BE2C (cell line): ENCODE results near the gene DYNLRB1.
"Not testable (repeated sequence)": the region's sequence is repeated elsewhere in the genome, so short reads cannot be mapped to it uniquely, and the experiment has no call there.

Experiments
- DNase-seq: peaks from one replicate; pipeline ENCODE4 v3.0.0-alpha.2; 2020
- H3K27me3 ChIP-seq: fragments of 250-450 bp; sonication (Bioruptor Pico); 2 replicates; pipeline ENCODE4 v1.5.1; 2020; ENCODE audit warnings: mild to moderate bottlenecking
- H3K36me3 ChIP-seq: fragments of 250-450 bp; sonication (Bioruptor Pico); 2 replicates; pipeline ENCODE4 v1.5.1; 2020; ENCODE audit warnings: mild to moderate bottlenecking
- H3K4me1 ChIP-seq: fragments of 250-450 bp; sonication (Bioruptor Pico); 2 replicates; pipeline ENCODE4 v1.5.1; 2020
- H3K4me3 ChIP-seq: 2 replicates; pipeline ENCODE4 v1.5.1; 2011; ENCODE audit warnings: low read depth, low read length
- H3K9me3 ChIP-seq: fragments of 250-450 bp; sonication (Bioruptor Pico); 2 replicates; pipeline ENCODE4 v1.5.1; 2020
- TF ChIP-seq, protein P1 (sequence below): IDR thresholded peaks from 2 replicates; pipeline ENCODE4 v1.5.1; 2012; ENCODE audit warnings: mild to moderate bottlenecking, low read depth, low read length

The DYNLRB1 gene

DNA sequence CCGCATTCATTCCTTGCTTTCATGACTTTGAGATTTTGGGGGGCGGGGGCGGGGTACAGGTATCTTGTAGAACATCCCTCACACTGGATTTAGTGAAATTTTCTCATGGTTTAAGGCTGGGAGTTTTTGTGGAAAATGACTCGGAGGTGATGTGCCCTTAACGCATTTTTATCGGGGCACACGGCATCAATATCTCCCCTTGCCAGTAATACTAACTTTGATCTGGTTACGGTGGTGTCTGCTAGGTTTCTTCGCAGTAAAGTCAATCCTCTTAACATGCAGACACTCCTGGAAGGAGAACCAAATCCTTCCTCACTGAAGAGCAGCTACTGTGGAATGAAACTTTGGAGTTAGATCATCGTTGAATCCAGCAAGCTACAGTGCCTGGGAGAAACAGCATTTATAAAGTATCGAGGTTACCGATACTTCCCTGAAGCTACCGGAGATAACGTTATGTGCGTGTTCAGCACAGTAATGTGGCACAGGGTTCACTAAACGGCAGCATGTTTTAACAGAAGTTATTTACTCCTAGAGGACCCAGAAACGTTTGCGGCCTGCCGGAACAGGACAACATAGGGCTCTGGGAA, 1.2 kb upstream of the DYNLRB1 start:
- DNase-seq: no peak
- H3K4me1 ChIP-seq: no peaks in the 10 kb centered on the region; the same call in 1 of the 2 replicates
- TF ChIP-seq, protein P1, sequence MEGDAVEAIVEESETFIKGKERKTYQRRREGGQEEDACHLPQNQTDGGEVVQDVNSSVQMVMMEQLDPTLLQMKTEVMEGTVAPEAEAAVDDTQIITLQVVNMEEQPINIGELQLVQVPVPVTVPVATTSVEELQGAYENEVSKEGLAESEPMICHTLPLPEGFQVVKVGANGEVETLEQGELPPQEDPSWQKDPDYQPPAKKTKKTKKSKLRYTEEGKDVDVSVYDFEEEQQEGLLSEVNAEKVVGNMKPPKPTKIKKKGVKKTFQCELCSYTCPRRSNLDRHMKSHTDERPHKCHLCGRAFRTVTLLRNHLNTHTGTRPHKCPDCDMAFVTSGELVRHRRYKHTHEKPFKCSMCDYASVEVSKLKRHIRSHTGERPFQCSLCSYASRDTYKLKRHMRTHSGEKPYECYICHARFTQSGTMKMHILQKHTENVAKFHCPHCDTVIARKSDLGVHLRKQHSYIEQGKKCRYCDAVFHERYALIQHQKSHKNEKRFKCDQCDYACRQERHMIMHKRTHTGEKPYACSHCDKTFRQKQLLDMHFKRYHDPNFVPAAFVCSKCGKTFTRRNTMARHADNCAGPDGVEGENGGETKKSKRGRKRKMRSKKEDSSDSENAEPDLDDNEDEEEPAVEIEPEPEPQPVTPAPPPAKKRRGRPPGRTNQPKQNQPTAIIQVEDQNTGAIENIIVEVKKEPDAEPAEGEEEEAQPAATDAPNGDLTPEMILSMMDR: no peak
- peak overlapping the region; percentile 94 for H3K4me3 ChIP-seq
- peaks cover 20% of the 10 kb centered on the region; the same call in 1 of the 2 replicates for H3K36me3 ChIP-seq
- no peaks in the 10 kb centered on the region for H3K27me3 ChIP-seq
- H3K9me3 ChIP-seq: no peaks in the 10 kb centered on the region

DNA sequence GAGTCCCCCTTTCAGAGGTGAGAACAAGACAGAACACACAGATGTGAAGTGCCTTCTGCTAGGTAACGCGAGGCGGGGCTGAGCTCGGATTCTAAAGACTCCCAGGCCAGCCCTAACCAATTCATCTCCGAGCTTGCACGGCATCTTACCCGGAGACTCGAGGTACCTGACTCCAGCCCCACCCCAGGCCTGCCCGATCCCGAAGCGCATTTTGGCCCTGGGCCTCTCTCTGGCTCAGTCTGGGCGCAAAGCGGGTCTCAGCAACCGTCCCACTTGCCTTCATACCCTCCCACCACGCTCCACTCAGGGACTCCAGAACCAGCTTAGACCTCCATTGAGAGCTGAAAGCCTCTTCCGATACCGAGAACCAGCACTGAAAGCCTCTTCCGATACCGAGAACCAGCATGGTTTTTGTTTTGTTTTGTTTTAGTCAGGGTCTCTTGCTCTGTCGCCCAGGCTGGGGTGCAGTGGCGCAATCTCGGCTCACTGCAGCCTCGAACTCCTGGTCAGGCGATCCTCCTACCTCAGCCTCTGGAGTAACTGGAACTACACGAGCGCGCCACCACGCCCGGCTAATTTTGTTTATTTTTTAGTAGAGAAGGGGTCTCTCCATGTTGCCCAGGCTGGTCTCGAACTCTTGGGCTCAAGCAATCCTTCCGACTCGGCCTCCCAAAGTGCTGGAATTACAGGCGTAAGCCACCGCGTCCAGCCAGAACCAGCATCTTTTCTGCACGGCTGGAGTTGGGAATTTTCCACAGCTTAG, 557 bp upstream of the DYNLRB1 start:
- peak overlapping the region; percentile 94 for H3K4me3 ChIP-seq
- peak; percentile 31 for DNase-seq
- no peaks in the 10 kb centered on the region for H3K9me3 ChIP-seq
- peaks cover 17% of the 10 kb centered on the region; the same call in 1 of the 2 replicates for H3K36me3 ChIP-seq
- H3K27me3 ChIP-seq: no peaks in the 10 kb centered on the region
- H3K4me1 ChIP-seq: no peaks in the 10 kb centered on the region; the same call in 1 of the 2 replicates
- TF ChIP-seq, protein P1: no peak

DNA sequence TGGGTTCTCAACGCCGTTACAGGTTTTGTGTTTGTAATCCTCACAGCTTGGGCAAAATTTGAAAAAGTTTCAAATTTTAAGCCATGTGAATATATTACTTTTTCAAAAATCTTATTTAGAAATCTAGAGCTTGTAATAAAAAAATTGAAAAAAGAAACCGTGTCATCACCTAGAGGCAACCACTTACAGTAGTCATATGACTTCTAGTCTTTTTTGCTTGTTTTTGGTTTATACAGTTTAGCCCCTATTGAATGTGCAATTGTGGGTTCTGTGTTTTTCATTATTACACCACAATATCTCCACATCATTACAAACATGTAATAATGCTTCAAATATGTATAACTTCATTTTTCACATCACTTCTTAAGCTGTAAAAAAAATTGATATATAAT, 888 bp downstream of the DYNLRB1 start:
- no peaks in the 10 kb centered on the region for H3K9me3 ChIP-seq
- H3K4me3 ChIP-seq: peak overlapping the region; percentile 94
- peaks cover 10% of the 10 kb centered on the region; the same call in 1 of the 2 replicates for H3K36me3 ChIP-seq
- no peak for DNase-seq
- H3K27me3 ChIP-seq: no peaks in the 10 kb centered on the region
- TF ChIP-seq, protein P1: no peak
- H3K4me1 ChIP-seq: no peaks in the 10 kb centered on the region; the same call in 1 of the 2 replicates

DNA sequence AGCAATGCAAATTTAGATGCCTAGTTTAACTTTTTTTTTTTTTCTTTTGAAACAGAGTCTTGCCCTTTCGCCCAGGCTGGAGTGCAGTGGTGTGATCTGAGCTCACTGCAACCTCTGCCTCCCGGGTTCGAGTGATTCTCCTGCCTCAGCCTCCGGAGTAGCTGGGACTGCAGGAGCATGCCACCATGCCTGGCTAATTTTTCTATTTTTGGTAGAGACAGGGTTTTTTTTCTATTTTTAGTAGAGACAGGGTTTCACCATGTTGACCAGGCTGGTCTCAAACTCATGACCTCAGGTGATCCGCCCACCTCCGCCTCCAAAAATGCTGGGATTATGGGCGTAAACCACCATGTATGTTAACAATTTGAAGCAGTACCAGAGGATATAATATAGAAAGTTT, 2.6 kb downstream of the DYNLRB1 start:
- not testable (repeated sequence) for H3K27me3 ChIP-seq, H3K4me1 ChIP-seq, H3K9me3 ChIP-seq, H3K4me3 ChIP-seq, H3K36me3 ChIP-seq, DNase-seq

DNA sequence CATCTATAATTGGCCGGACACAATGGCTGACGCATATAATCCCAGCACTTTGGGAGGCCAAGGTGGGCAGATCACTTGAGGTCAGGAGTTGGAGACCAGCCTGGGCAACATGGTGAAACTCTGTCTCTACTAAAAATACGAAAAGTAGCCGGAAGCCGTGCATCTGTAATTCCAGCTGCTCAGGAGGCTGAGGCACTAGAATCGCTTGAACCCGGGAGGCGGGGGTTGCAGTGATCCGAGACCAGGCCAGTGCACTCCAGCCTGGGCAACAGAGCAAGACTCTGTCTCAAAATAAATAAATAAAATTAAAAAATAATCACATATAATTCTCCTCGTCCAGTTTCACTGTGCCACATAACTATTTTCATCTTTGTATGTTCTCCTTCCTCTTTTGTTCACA, 3.6 kb downstream of the DYNLRB1 start:
- not testable (repeated sequence) for H3K27me3 ChIP-seq, H3K4me1 ChIP-seq, H3K4me3 ChIP-seq, H3K36me3 ChIP-seq, H3K9me3 ChIP-seq, DNase-seq

DNA sequence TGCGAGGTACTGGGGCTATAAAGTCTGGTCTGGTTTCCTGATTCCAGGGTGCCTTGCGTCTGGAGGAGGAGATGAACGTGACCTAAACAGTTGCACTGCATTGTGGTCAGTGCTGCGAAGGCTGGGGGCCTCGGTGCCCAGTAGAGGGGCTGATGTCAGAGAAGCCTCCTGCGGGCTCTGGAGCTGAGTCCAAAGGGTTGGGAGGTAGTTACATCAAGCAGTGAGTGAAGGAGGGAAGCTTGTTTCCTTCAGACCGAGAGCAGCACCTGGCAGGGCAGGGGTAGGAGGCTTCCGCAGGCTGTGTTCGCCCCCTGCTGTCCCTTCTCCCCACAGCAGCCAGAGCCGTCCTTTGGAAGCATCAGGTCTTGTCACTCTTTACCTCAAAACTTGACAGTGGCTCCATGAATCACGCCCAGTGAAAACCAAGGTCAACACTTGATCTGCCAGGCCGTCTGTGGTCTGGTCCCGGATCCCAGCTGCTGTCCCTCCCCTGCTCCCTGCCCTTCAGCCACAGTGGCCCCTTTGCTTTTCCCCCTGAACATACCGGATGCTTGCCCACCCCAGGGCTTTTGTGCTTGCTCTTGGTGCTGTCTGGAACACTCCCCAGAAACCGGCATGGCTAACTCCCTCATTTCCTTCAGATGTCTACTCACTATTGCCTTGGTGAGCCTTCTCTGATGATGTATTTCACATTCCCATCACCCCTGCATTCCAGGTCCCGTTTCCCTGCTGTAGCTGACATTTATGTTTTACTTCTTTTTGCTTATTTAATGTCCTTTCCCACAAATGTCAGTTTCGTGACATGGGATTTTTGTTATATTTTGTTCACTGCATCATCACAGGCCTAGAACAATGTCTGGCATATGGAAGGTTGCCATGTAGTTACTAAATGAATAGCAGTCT, 7.0 kb downstream of the DYNLRB1 start:
- peak; percentile 76 for DNase-seq
- no peaks in the 10 kb centered on the region for H3K27me3 ChIP-seq
- peaks cover 4% of the 10 kb centered on the region; the same call in 1 of the 2 replicates for H3K4me1 ChIP-seq
- peaks cover 15% of the 10 kb centered on the region for H3K36me3 ChIP-seq
- H3K9me3 ChIP-seq: no peaks in the 10 kb centered on the region
- H3K4me3 ChIP-seq: no peak overlapping the region
- TF ChIP-seq, protein P1: peak; percentile 86
